Left forelimb (tissue), 1 donor: ENCODE results near the gene OR5AS1.
"Not testable (repeated sequence)": the region's sequence is repeated elsewhere in the genome, so short reads cannot be mapped to it uniquely, and the experiment has no call there.

ENCODE experiments used
- DNase-seq: peaks from one replicate; pipeline ENCODE4 v3.0.0-alpha.2; 2018; ENCODE audit warnings: low spot score

OR5AS1 gene

GRCh38 chr11:56027354-56027753 lies at the start of gene OR5AS1:
TSS of gene OR5AS1 (plus strand) at chr11:56027654. CDS start at chr11:56030419, 2,765 bp downstream.
- DNase-seq, result no peak

- DNase-seq, result no peak
These were observed 32.9 kb upstream of the OR5AS1 start, which contains the start of gene OR5F1 for GRCh38 chr11:55994525-55994924. TSS of gene OR5F1 (minus strand) at chr11:55994625. CDS start at chr11:55994625, 0 bp downstream.

- no peak for DNase-seq
These were observed 16.7 kb upstream of the OR5AS1 start for GRCh38 chr11:56010716-56011115.

- no peak for DNase-seq
These were observed 13.6 kb upstream of the OR5AS1 start for GRCh38 chr11:56013805-56014204.

GRCh38 chr11:56045538-56045937 lies 18.1 kb downstream of the OR5AS1 start:
- DNase-seq, result no peak

DNA sequence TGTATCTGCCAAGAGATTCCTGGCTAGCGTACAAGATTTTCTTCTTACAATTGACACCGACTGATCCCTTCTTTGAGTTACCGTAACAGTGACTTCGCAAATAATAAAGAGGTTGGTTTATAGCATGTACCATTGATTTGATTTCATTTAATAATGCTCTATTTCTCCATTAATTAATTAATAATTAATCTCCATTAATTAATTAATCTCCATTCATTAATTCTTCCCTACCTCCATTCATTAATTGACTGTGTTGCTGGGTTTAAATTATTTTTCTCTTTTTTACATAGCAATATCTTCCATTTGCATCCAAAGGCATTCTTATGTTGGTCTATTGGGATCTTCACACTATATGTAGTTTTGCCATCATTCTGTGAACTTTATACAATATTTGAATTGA lies 21.0 kb downstream of the OR5AS1 start:
- DNase-seq, result no peak

DNA sequence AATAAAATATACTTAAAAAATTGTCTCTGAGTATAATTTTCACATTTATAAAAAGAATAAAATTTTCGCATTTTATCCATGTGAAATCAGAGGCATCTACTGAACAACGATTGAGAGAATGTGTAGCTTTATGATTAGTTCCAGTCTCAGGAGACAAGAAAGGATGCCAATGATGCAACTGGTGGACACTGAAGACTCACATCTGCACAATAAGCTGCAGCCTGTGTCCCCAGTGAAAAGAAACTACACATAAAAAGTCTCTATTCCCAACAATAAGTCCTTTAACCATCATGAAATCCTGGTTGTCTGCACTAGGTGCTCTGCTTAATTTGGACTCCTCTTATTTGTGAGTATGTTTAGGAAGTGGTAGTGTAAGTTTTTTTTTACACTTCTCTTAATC lies 22.0 kb downstream of the OR5AS1 start:
- DNase-seq, result no peak

GRCh38 chr11:56056366-56056765 lies 28.9 kb downstream of the OR5AS1 start:
- DNase-seq, result not testable (repeated sequence)

- not testable (repeated sequence) for DNase-seq
These were observed 30.3 kb downstream of the OR5AS1 start for GRCh38 chr11:56057661-56058237.

- not testable (repeated sequence) for DNase-seq
These were observed 30.9 kb downstream of the OR5AS1 start for GRCh38 chr11:56058260-56058780.

DNA sequence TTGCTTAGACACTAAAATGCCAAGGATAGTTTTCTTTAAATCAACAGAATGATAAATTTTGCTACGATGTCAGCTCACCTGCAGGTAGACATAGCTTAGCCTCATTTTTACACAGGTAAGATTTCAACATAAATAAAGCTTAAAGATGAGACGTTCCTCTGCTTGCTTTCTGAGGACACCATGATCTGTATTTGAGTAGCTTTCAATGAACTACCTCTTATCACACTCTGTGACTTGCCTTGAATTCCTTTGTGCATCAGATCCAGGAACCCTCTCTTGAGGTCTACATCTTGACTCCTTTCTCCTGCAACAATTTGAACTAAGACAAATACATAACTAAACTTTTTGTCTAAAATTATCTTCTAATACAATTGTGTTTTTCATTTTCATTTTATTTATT lies 39.5 kb downstream of the OR5AS1 start:
- DNase-seq, result no peak
